GM19193 (cell line): ENCODE data around the gene SNX6.

ENCODE experiments used
- POLR2A ChIP-seq: IDR thresholded peaks from 4 replicates; pipeline ENCODE4 v1.6.1; 2011; ENCODE audit not compliant: insufficient read depth, insufficient read length; ENCODE audit errors: extremely low read depth

The SNX6 gene

DNA sequence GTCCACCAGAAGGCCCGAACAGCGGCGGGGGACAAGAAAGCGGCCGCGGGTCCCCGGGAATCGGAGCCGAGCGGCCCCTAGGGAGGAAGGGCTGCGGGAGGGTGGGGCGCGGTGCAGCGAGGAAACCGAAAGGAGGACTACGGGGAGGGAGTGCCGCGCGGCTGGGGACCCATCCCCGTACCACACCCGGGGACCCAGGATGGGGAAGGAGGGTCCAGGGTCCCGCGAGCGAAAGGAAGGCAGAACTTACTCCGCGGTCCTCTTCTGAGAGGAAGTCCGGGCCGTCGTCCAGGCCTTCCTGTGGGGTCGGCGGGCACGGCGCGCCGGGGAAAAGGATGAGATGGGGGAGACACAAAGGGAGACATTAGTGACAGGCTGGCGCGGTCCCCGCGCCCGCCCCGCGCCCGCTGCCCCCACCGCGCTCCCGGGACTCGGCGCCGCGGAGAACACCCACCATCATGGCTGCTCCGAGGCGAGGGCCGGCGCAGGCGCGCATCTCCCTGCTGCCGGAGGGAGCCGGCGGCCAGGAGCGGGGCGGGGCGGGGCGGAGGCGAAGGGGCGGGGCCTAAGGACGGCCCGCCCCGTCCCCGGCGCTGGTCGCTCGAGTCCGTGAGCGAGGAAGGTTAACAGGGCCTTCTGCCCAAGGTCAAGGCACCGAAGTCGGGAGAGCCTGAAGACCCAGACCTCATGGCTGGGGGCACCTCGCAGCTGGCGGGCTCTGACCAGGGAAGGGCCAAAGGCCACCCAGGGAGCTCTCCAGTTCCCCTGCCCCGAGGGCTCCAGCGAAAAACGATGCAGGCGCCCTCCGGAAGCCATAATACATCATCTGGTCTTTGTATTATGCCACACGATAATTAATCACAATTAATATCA, at the start of gene SNX6:
Gene SNX6, minus strand, starts transcription at position 492 of the 873 bp plus-strand sequence. Its CDS starts 32 bp downstream, at position 460.
- TF ChIP-seq POLR2A = peak; percentile 67

DNA sequence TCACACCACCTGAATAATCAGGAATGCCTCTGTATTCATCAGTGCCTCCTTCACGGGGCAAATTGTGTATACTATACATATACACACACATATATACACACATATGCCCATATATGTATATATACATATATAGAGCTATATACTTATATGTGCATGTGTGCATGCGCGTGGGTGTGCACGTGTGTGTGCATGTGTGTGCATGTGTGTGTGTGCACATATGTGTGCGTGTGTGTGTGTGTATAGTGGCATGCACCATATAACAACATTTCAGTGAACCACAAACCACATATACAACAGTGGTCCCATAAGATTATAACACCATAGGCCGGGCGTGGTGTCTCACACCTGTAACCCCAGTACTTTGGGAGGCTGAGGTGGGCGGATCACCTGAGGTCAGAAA, 48.8 kb upstream of the SNX6 start:
- no peak for TF ChIP-seq POLR2A

DNA sequence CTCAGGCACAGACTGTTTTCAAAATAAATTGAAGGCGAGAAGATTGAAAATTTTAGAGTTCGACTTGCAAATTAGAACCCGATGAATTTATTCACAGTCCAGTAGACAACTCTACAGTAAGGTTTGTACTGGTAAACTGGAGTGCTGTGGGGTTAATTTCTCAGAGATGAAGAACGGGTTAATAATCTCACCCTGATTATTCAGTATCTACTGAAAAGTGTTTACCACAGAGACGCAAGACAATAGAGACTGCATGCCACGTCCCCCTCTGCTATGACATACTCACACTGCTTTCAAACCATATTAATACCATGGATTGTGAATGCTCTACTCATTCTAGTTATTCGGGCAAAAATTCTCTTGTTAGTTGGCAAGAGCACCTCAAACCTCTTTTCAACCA, 48.4 kb upstream of the SNX6 start:
- TF ChIP-seq POLR2A = no peak

DNA sequence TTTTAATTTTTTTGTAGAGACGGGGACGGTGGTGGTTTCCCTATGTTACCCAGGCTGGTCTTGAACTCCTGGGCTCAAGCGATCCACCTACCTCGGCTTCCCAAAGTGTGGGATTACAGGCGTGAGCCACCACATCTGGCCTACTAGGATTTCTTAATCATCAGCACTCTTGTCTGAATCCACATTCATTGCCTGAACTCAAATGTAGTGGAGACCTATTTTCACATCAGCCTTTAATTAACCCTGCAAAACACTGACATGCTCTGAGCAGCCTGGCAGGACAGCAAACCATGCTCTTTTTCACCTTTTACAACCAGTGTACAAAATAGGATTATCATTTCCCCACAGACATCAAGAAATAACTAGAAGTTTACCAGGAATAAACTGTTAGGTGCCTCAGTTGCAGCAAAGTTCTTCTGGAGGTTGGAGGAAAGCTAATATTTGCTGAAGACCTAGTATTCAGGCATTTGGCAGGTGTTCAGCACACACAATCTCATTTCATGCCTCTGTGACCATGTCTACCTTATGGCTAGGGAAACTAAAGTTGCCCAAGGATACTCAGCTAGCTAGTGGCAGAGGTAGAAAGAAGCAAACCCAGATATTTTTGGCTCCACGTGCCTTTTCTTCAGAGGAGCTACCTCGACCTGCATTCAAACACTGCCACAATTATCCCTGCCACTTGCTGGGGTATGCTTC, 46.7 kb upstream of the SNX6 start:
- no peak for TF ChIP-seq POLR2A

DNA sequence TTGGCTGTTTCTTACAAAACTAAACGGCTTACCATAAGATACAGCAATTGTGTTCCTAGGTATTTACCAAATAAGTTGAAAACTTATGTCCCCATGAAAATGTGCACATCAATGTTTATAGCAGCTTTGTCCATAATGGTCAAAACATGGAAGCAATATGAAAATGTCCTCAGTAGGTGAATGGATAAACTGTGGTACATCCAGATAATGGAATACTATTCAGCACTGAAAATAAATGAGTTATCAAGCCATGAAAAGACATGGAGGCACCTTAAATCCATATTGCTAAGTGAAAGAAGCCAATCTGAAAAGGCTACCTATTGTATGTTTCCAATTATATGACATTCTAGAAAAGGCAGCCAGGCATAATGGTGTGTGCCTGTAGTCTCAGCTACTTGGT, 43.8 kb upstream of the SNX6 start:
- TF ChIP-seq POLR2A = no peak

DNA sequence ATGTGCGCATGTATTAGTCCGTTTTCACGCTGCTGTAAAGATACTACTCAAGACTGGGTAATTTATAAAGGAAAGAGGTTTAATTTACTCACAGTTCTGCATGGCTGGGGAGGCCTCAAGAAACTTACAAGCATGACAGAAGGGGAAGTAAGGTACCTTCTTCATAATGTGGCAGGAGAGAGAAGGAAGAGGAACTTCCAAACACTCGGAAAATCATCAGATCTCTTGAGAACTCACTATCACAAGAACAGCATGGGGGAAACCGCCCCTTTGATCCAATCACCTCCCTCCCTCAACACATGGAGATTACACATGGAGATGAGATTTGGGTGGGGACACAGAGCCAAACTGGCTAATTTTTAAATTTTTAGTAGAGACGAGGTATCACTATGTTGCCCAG, 41.8 kb upstream of the SNX6 start:
- TF ChIP-seq POLR2A = no peak

DNA sequence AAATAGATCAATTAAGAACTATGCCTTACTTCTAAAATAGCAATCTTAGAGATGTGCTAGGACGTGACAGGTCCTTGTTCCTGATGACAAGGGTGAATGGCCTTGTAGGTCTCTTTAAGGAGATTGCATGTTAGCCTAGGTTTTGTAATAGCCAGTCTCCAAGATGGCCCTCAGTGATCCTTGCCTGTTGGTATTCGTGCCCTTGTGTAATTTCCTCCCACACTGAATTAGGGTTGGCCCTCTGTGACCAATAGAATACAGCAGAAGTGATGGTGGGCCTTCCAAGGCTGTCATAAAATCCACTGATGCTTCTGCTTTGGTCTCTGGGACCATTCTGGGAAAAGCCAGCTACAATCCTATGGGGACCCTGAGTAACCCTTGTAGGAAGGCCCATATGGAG, 38.2 kb upstream of the SNX6 start:
- no peak for TF ChIP-seq POLR2A

DNA sequence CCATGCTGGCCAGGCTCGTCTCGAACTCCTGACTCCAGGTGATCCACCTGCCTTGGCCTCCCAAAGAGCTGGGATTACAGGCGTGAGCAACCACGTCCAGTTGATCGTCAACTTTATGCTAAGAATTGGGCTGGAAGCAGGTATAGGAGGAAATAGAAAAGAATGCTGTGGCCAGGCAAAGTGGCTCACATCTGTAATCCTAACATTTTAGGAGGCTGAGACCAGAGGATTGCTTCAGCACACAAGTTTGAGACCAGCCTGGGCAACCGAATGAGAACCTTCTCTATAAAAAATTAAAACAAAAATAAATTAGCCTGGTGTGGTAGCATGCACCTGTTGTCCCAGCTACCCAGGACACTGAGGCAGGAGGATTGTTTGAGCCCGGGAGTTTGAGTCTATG, 37.1 kb upstream of the SNX6 start:
- TF ChIP-seq POLR2A = no peak

DNA sequence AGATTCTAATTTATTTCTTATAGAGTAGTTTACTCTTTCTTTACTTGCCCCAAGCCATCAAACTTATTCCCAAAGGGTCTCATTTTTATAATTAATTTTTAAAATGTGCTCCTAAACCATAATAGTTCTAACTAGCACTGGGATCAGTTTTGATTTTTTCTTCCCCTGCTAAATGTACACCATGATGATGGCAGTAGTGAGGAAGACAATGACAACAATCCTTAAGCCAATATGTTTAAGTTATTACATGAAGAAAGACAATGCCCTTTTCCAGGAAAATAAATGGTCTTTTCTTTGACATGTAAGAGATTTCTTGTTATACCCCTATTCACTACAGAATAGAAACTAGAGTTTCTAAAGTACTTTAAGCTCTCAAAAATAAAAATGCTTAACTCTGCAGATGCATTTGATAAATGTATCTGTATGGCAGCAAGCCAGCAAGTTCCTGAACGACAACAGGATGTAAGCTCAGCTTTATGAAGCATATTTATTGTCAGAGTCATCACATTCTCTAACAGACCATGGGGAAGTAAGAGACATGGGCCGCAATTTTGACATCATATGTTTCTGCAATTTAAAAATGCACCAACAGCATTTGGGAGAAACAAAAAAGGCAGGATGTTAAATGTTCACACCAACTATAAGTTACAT, 36.0 kb upstream of the SNX6 start:
- no peak for TF ChIP-seq POLR2A

DNA sequence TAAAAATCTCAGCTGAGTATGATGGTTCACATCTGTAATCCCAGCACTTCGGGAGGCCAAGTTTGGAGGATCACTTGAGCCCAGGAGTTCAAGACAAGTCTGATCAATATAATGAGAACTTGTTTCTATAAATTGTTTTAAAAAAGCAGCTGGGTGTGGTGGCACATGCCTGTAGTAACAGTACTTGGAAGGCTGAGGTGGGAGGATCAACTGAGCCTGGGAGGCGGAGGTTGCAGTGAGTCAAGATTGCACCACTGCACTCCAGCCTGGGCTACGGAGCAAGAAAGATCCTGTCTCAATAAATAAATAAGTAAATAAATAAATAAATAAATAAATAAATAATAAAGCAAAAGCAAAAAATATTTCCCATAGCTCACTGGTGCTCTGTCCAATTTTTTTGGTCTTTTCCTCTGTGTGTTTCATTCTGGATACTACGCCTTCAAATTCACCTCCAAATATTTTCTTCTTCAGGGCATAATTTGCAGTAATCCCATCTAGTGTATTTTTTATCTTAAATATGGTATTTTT, 32.7 kb upstream of the SNX6 start:
- TF ChIP-seq POLR2A = no peak

DNA sequence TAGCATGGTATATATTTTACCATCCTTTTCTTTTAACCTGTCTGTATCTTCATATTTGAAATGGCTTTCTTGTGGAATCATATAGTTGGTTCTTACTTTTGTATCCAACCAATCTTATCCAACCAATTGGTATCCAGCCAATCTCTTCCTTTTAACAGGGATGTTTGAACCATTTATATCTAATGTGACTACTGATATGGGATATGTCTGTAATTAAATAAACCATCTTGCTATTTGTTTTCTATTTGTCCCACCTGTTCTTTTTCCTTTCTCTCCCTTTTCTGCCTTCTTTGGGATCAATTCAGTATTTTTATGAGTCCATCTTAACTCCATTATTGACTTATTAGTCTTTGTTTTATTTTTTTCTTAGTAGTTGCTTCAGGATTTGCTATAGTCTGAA, 30.8 kb upstream of the SNX6 start:
- TF ChIP-seq POLR2A = no peak

DNA sequence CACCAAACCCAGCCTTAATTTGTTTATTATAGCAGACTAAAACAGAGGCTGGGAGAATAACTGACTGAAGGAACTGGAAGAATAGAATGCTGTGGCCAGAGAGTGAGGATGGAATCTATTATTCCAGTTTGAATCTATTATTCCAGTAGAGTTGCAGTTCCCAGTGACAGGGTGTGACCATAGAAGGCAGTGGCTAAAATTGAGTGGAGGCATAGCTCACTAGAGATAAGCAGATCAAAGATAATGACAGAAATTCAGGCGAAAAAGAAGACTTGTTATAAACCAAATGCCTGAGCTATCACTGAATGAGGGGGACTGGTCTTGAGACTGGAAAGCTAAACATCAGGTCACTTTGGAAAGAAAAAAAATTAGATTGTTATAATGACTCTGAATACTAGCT, 26.0 kb upstream of the SNX6 start:
- TF ChIP-seq POLR2A = no peak

DNA sequence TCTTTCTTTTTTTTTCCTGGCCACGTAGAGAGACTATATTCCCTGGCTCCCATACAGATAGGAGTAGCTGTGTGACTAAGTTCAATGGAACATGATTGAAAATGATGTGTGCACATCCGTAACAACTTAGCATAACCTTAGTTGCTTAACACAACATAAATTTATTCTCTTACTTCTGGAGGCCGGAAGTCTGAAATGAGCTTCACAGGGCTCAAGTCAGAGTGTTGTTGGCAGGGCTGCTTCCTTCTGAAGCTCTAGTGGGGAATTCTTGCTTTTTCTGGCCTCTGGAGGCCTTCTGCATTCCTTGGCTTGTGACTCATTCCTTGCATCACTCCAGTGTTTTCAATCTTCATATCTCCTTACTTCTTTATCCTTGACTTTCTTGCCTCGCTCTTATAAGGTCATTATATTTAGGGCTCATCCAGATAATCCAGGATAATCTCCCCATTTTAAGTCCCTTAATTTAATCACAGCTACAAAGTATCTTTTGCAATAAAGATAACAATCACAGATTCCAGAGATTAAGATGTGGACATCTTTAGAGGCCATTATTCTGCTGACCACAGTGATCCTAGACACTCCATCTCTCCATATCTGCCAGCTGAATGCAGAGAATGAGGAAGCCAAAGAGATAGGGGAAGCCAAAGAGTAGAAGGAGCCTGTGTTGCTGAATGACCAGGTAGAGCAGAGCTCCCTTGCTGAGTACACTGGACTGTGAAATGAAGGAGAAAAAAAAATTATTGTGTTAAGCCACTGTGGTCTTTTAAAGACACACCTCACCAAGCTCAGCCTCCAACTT, 21.0 kb upstream of the SNX6 start:
- TF ChIP-seq POLR2A = no peak

DNA sequence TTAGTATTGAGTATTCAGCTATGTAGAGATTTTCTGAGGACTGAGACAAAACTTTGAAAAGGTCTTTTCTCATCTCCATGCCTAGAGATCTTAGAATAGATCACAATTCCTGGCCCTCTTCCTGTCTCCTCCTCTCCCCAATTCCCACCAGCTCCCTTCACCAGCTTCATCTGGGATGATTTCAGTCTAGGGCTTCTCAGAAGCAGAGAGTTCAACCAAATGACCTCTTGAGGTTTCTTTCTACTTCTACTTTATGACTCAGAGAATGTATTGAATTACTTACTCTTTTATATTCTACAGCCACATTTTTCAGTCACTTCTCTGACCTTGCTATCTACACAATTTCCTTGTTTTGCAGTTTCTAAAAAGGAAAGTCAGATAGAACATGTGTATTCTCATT, 19.4 kb upstream of the SNX6 start:
- no peak for TF ChIP-seq POLR2A
